Measurements from ENCODE around the gene FLNB. TPM values are rescaled to one million over a fixed set of nuclear protein-coding genes. Genes with fewer than 3 reads are reported as not detected.

FLNB gene
- polyA plus RNA-seq, 1 of the 3 experiments (the other 2 are of a cell fraction), result 127 TPM

GRCh38 chr3:57982561-57983243, 25.5 kb upstream of the FLNB start (continued):
- no peak for TF ChIP-seq FOSL2 (IDR thresholded peaks at IDR 0.05; ENCODE audit: borderline replicate concordance, low read depth)
- TF ChIP-seq GABPA (IDR thresholded peaks at IDR 0.05; ENCODE audit: low read depth), result no peak
- no peak for TF ChIP-seq USF1 (IDR thresholded peaks at IDR 0.05; ENCODE audit: borderline replicate concordance, low read depth)
- TF ChIP-seq MAX (IDR thresholded peaks at IDR 0.05; ENCODE audit: low read depth), result no peak
- no peak for TF ChIP-seq TAF1 (IDR thresholded peaks at IDR 0.05; ENCODE audit: borderline replicate concordance, low read depth, low read length)
- no peak for TF ChIP-seq RCOR1 (IDR thresholded peaks at IDR 0.05; ENCODE audit: low read length)
- no peak for TF ChIP-seq ZBTB33 (IDR thresholded peaks at IDR 0.05; ENCODE audit: borderline replicate concordance, low read depth)

- H3K27ac ChIP-seq (ENCODE audit: low read depth in 2 of 2, low read length in 1 of 2), result peak overlapping the region; percentile 25 to 90; a peak in 3 of 4 replicates
- DNase-seq, result no peak
- peaks cover 0 to 9% of the 10 kb centered on the region in 2 experiments; a peak in 2 of 4 replicates for H3K4me1 ChIP-seq (ENCODE audit: control insufficient read depth in 1 of 2, insufficient read depth in 2 of 2, low read depth in 1 of 2, low read length in 1 of 2)
- H3F3A ChIP-seq (replicated peaks; ENCODE audit: insufficient read depth), result peaks cover 14% of the 10 kb centered on the region
- peak overlapping the region; percentile 23; the same call in 1 of the 2 replicates for H2AFZ ChIP-seq (ENCODE audit: low read depth)
- no peaks in the 10 kb centered on the region for H4K20me1 ChIP-seq (ENCODE audit: insufficient read depth)
- ChIA-PET CTCF (no interaction called here), POLR2A (no interaction called here)
- H3K9me3 ChIP-seq, result no peaks in the 10 kb centered on the region
- H3K27me3 ChIP-seq (ENCODE audit: insufficient read depth), result no peaks in the 10 kb centered on the region
- H3K9me2 ChIP-seq, result no peaks in the 10 kb centered on the region
- WGBS (ENCODE audit: low lambda C conversion rate), result 13% methylated on average over 5 of the region's 5 CpGs
- H3K36me3 ChIP-seq (replicated peaks in 1 of 2; ENCODE audit: control insufficient read depth in 1 of 2, insufficient read depth in 2 of 2, low read length in 1 of 2), result no peaks in the 10 kb centered on the region
- peak overlapping the region; percentile 60 for H3K4me2 ChIP-seq
- H3K9ac ChIP-seq, result peak overlapping the region; percentile 54; the same call in 1 of the 2 replicates
- H3K4me3 ChIP-seq (ENCODE audit: low read depth in 2 of 2, low read length in 1 of 2), result no peak overlapping the region
- H3K79me2 ChIP-seq (ENCODE audit: insufficient read depth), result no peaks in the 10 kb centered on the region
- TF ChIP-seq GATA2 (CRISPR knock-in tag; IDR thresholded peaks at IDR 0.05) (no peak), PBX3 (IDR thresholded peaks at IDR 0.05) (peak; percentile 93), TEAD4 (IDR thresholded peaks at IDR 0.05; ENCODE audit: borderline replicate concordance, insufficient read depth) (peak; percentile 84), MEF2A (IDR thresholded peaks at IDR 0.05; ENCODE audit: borderline replicate concordance, low read depth) (peak; percentile 63; the same call in 1 of the 2 replicates), JUND (IDR thresholded peaks at IDR 0.05) (peak; percentile 94), YY1 (IDR thresholded peaks at IDR 0.05; ENCODE audit: low read depth) (peak; percentile 42; the same call in 1 of the 2 replicates), ELF1 (IDR thresholded peaks at IDR 0.05) (no peak; the same call in 1 of the 2 replicates), RFX5 (IDR thresholded peaks at IDR 0.05; ENCODE audit: low read length) (no peak), TCF12 (IDR thresholded peaks at IDR 0.05) (peak; percentile 92), EP300 (IDR thresholded peaks at IDR 0.05; ENCODE audit: borderline replicate concordance in 1 of 2, low read depth in 1 of 2, low read length in 1 of 2) (peak in 1 of 2 experiments; percentile 94; a peak in 2 of 4 replicates), NFIC (IDR thresholded peaks at IDR 0.05; ENCODE audit: borderline replicate concordance) (peak; percentile 98), SIN3A (IDR thresholded peaks at IDR 0.05; ENCODE audit: borderline replicate concordance, low read depth, low read length) (no peak), POLR2AphosphoS5 (IDR thresholded peaks at IDR 0.05; ENCODE audit: low read depth, low read length) (peak; percentile 72; the same call in 1 of the 2 replicates), MXI1 (IDR thresholded peaks at IDR 0.05; ENCODE audit: low read depth, low read length) (no peak), ZBTB33 (IDR thresholded peaks at IDR 0.05; ENCODE audit: borderline replicate concordance, low read depth) (peak; percentile 61), RXRA (IDR thresholded peaks at IDR 0.05; ENCODE audit: borderline replicate concordance, low read depth) (peak; percentile 94), GABPA (IDR thresholded peaks at IDR 0.05; ENCODE audit: low read depth) (0 out of 2 replicates have a peak, but pooled peaks have one; percentile 17), FOSL2 (IDR thresholded peaks at IDR 0.05; ENCODE audit: borderline replicate concordance, low read depth) (peak; percentile 96), RAD21 (IDR thresholded peaks at IDR 0.05; ENCODE audit: low read length) (no peak)
Observed at GRCh38 chr3:57983734-57984518, 24.3 kb upstream of the FLNB start.

All from SK-N-SH (cell line).